Medulla oblongata (tissue), 1 donor: ENCODE data around the gene LAMTOR1.

Experiments used
- DNase-seq: peaks from one replicate; pipeline ENCODE4 v3.0.0-alpha.2; 2015; ENCODE audit errors: extremely low spot score

LAMTOR1 gene

GRCh38 chr11:72119198-72119597, 16.1 kb upstream of the LAMTOR1 start:
- no peak for DNase-seq

- DNase-seq = no peak
Observed at GRCh38 chr11:72116019-72116755, 13.1 kb upstream of the LAMTOR1 start.

- no peak for DNase-seq
Observed at GRCh38 chr11:72114570-72114969, 11.5 kb upstream of the LAMTOR1 start.

- DNase-seq = no peak
Observed at GRCh38 chr11:72112978-72113808, 10.1 kb upstream of the LAMTOR1 start.

GRCh38 chr11:72112143-72112977, 9.3 kb upstream of the LAMTOR1 start, which contains the start of gene ANAPC15:
TSS of gene ANAPC15 (minus strand) at chr11:72112695. CDS start at chr11:72111276, 1,419 bp downstream.
- peak; percentile 100 for DNase-seq

GRCh38 chr11:72111300-72112142, 8.4 kb upstream of the LAMTOR1 start:
- DNase-seq = no peak

GRCh38 chr11:72105888-72106287, 2.8 kb upstream of the LAMTOR1 start, which contains the start of gene TOMT:
TSS of gene TOMT (plus strand) at chr11:72105924. CDS start at chr11:72105952, 28 bp downstream.
- DNase-seq = no peak

- no peak for DNase-seq
Observed at GRCh38 chr11:72103754-72104167, 664 bp upstream of the LAMTOR1 start.

GRCh38 chr11:72102631-72102945, 509 bp downstream of the LAMTOR1 start:
- DNase-seq = no peak

GRCh38 chr11:72102162-72102561, 935 bp downstream of the LAMTOR1 start:
- no peak for DNase-seq

- DNase-seq = no peak
Observed at GRCh38 chr11:72100462-72100861, 2.6 kb downstream of the LAMTOR1 start.

- DNase-seq = no peak
Observed at GRCh38 chr11:72100009-72100408, 3.1 kb downstream of the LAMTOR1 start.

GRCh38 chr11:72098741-72099140, 4.4 kb downstream of the LAMTOR1 start:
- no peak for DNase-seq

- peak; percentile 93 for DNase-seq
Observed at GRCh38 chr11:72091292-72091691, 11.8 kb downstream of the LAMTOR1 start.

GRCh38 chr11:72088076-72088808, 14.9 kb downstream of the LAMTOR1 start:
- DNase-seq = no peak

- peak; percentile 91 for DNase-seq
Observed at GRCh38 chr11:72085621-72086351, 17.3 kb downstream of the LAMTOR1 start.

- DNase-seq = no peak
Observed at GRCh38 chr11:72084965-72085364, 18.1 kb downstream of the LAMTOR1 start.

- no peak for DNase-seq
Observed at GRCh38 chr11:72084076-72084475, 19.0 kb downstream of the LAMTOR1 start.

- DNase-seq = no peak
Observed at GRCh38 chr11:72083414-72083813, 19.7 kb downstream of the LAMTOR1 start.
